Colon (tissue), 2 donors: ENCODE measurements around the gene SLC66A2.
"Not testable (repeated sequence)": the region's sequence is repeated elsewhere in the genome, so short reads cannot be mapped to it uniquely, and the experiment has no call there.

ENCODE experiments used
- FAIRE-seq: peaks from 2 replicates; lab custom pipeline; 2012; peaks lifted over from hg19 to GRCh38; lab: Jason Lieb, UNC
- donor health status: control.
- donor health status: control.

Gene SLC66A2

DNA sequence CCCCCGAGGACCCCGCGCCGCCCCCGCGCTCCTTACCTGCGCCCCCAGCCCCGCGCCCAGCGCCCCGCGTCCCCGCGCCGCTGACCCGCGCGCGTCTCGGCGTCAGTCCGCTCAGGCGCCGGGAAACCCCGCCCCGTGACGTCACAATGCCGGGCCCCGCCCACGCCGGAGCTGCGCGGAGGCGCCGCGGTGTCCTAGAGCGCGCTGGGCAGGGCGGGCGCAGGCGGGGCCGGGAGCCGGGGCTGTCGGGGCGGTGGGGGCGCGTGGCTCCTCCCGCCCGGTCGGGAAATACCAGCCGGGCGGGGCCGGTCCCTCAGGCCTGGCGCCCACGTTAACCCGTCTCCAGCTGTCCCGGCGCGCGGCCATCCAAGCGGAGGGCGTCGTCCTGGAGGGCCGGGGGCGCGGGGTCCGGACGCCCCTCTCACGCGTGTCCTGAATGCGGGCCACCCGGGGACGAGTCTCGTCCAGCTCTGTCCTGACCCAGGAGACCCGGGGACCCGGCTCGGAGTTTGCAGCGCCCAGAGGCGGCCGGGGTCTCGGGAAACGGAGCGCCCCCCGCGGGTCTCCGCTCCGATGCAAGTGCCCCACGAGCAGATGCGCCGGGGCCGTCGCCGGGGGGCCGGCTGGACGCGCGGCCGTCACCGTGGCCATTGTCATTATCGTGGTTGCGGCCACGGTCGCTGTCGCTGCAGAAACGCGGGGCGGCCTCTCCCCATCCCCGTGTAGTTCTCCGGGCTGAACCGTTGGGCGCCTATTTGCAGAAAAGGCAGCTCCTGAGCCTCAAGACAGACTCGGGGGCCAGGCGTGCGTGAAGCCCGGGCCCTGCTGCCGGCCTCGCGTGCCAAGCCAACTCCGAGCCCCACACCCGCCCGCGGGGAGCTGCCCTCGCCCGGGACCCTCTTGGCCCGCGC, at the start of gene SLC66A2:
TSS of gene SLC66A2 (minus strand) at position 109 of the 911 bp plus-strand sequence. CDS start 727 bp downstream, outside the sequence.
- no peak for FAIRE-seq

DNA sequence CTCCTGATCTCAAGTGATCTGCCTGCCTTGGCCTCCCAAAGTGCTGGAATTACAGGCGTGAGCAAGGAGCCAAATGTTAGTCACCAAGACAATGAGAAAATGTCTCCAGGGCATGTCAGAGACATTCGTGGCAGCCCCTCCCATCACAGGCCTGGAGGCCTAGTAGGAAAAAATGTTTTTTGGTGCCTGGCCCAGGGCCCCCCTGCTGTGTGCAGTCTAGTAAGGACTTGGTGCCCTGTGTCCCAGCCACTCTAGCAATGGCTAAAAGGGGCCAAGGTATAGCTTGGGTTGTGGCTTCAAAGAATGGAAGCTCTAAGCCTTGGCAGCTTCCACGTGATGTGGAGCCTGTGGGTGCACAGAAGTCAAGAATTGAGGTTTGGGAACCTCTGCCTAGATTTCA, 49.4 kb upstream of the SLC66A2 start:
- FAIRE-seq = no peak

DNA sequence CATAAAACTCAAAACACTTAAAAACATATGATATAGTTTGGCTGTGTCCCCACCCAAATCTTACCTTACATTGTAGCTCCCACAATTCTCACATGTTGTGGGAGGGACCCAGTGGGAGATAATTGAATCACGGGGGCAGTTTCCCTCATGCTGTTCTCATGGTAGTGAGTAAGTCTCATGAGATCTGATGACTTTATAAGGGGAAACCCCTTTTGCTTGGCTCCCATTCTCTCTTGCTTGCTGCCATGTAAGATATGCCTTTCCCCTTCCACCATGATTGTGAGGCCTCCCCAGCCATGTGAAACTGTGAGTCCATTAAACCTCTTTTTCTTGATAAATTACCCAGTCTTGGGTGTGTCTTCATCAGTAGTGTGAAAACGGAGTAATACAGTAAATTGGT, 48.2 kb upstream of the SLC66A2 start:
- not testable (repeated sequence) for FAIRE-seq

GRCh38 chr18:79991494-79991893, 40.0 kb upstream of the SLC66A2 start:
- no peak for FAIRE-seq

GRCh38 chr18:79989195-79989497, 37.7 kb upstream of the SLC66A2 start:
- FAIRE-seq = no peak

- no peak for FAIRE-seq
Observed at GRCh38 chr18:79988451-79989194, 37.2 kb upstream of the SLC66A2 start, which contains the start of gene TXNL4A. Gene TXNL4A, minus strand, starts transcription at chr18:79988563. Its CDS starts 171 bp downstream, at chr18:79988392.

DNA sequence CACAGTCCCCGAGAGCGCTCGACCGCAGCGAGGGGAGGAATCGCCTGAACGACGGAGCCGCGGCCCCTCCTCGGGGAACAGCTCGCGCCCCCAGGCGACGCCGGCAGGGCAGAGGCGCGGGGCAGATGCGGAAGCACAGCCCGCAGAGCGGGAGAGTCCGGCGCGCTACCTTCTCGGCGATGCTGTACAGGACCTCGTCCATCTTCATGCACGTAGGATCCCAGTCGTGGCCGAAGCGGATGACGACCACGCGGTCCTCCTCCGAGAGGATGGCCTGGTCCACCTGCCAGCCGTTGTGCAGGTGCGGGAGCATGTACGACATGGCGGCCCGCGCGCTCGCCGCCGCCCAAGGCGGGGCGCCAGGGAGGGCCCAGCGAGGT, 36.6 kb upstream of the SLC66A2 start:
- FAIRE-seq = no peak

DNA sequence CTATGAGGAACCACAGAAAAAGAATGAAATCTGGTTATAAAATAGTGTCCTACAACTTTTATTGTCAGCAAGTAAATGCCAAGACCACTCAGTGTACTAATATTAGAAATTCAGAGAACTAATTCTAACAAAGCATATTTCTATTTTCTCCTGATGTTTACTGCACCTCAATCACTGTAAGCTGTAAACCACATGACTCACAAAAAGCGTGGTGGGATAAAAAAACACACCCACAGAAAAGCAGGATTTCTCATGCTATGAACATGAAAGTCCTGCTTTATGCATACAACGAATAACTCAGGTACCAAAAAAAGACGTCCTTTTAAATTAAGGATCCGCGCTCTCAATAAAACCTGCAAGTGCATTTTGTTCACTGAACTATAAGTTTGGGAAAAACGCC, 36.1 kb upstream of the SLC66A2 start:
- FAIRE-seq = no peak

GRCh38 chr18:79986726-79987125, 35.3 kb upstream of the SLC66A2 start:
- no peak for FAIRE-seq

DNA sequence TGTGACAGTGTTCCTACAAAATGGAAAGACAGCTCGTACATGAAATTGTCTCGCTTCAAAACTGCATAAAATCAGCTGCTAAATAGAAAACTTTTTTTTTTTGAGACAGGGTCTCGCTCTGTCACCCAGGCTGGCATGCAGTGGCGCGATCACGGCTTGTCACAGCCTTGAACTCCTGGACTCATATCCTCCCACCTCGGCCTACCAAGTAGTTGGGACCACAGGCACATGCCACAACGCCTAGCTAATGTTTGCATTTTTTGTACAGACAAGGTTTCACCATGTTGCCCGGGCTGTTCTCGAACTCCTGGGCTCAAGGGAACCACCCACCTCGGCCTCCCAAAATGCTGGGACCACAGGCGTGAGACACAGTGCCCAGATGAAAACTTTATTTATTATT, 33.7 kb upstream of the SLC66A2 start:
- no peak for FAIRE-seq

DNA sequence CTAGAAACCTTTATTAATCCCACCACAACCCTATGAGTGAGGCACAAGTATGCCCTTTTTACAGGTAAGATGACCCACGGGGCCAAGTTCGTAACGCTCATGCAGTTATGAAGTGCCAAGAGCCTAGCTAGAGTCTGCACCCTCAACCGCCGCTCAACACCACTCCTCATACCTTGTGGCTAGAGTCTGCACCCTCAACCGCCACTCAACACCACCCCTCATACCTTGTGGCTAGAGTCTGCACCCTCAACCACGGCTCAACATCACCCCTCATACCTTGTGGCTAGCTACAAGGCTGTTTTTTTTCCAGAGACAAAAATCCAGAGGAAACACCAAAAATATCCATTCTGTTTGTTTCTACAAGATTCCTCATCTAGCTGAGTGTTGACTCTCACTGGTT, 32.3 kb upstream of the SLC66A2 start:
- no peak for FAIRE-seq

- FAIRE-seq = no peak
Observed at GRCh38 chr18:79983253-79983652, 31.8 kb upstream of the SLC66A2 start.

DNA sequence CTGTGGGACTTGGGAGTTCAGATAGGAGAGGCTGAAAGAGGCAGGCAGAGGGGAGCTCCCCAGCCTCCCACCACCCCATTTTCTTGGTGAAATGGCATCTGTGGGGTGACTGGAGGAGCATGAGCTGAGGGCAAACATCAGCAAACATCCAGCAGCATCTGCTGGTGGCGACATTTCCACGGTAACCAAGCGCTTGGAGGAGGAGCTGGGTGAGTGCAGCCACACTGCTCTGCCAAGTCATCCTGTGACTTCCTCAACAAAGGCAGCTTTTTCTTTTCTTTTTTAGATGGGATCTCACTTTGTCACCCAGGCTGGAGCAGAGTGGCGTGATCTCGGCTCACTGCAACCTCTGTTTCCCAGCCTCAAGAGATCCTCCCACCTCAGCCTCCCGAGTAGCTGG, 31.3 kb upstream of the SLC66A2 start:
- no peak for FAIRE-seq

DNA sequence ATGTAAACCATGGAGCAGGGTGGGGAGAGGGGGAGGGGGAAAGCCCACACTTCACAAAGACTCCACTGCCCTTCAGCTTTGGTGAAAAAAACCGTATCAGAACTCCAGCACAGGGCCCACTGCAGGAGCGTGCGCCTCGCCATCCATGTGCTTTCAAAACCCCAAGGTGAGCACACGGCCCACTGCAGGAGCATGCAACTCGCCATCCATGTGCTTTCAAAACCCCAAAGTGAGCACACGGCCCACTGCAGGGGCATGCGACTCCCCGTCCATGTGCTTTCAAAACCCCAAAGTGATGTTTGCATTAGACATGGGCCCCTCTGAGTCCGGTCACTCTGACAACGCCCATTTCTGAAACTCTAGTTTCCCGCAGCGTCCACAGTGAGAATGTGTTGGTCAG, 29.1 kb upstream of the SLC66A2 start:
- FAIRE-seq = no peak

GRCh38 chr18:79979843-79980242, 28.4 kb upstream of the SLC66A2 start:
- no peak for FAIRE-seq

GRCh38 chr18:79975985-79976680, 24.7 kb upstream of the SLC66A2 start:
- no peak for FAIRE-seq

- FAIRE-seq = no peak
Observed at GRCh38 chr18:79975043-79975442, 23.6 kb upstream of the SLC66A2 start.

DNA sequence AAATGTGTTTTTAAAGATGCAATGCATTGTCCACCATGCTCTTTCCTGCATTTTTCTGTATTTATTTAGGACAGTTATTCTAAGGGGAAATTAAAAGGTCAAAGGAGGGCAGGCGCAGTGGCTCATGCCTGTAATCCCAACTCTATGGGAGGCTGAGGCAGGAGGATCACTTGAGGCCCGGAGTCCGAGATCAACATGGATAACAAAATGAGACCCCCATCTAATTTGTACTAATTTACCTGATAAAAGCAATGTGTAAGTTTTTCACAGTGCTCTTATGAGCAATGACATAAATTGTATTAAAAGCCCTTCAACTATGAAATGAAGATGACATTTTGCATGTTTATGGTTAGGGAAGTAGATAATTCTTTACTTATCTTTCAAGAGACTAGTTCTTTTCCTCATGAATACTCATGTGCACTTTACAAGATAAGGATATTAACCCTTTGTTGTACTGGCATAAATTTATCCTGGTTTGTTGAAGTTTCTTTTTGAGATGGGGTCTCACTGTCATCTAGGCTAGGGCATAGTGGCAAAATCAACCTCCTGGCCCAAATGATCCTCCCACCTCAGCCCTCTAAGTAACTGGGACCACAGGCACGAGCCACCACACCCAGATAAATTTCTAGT, 22.7 kb upstream of the SLC66A2 start:
- no peak for FAIRE-seq

- FAIRE-seq = no peak
Observed at GRCh38 chr18:79973517-79973916, 22.1 kb upstream of the SLC66A2 start.

DNA sequence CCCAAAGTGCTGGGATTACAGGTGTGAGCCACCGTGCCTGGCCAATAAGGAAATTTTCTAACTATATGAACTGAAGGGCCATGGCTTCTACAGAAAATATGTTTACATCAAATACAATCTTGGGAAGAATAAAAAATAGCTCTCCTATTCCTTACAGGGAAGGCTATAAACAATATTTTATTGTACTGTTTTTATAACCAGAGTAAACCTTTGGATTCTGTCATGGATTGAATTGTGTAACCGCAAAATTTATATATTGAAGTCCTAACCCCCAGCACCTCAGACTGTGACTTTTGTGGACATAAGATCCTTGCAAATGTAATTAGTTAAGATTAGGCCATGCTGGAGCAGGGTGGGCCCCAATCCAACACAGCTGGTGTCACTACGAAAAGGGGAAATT, 21.3 kb upstream of the SLC66A2 start:
- FAIRE-seq = no peak

GRCh38 chr18:79971986-79972385, 20.5 kb upstream of the SLC66A2 start:
- FAIRE-seq = no peak

DNA sequence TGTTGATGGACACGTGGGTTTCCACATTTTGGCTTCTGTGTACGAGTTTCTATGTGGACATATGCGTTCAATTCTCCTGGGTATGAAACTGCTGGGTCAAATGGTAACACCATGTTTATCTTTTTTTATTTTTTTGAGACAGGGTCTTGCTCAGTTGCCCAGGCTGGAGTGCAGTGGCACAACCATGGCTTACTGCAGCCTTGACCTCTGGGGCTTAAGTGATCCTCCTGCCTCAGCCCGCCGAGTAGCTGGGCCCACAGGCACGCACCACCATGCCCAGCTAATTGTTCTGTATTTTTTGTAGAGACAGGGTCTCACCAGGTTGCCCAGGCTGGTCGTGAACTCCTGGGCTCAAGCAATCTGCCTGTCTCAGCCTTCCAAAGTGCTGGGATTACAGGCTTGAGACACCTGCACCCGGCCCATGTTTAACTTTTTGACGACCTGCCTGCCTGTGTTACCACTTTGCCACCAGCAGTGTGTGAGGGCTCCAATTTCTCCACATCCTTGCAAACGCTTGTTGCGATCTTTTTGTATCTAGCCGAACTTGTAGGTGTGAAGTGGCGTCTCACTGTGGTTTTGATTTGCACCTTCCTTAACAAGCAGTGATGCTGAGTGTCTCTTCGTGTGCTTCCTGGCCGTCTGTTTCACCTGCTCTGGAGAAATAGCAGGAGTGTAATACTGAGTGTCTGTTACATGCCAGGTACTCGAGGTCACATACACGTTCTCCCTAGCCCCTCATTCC, 19.9 kb upstream of the SLC66A2 start:
- FAIRE-seq = no peak
